HFF-Myc (cell line): Measurements from ENCODE around the gene RAB40C.

Source experiments
- DNase-seq: peaks from one replicate; pipeline ENCODE4 v3.0.0-alpha.2; 2011; ENCODE audit warnings: low read depth; ENCODE audit errors: extremely low read depth
- H3K4me3 ChIP-seq: replicated peaks from 2 replicates; pipeline ENCODE4 v1.5.1; 2011; ENCODE audit warnings: low read depth, mild to moderate bottlenecking, control low read depth, low read length
- TF ChIP-seq, protein P1 (sequence below): IDR thresholded peaks from 2 replicates; pipeline ENCODE4 v1.5.1; 2012; ENCODE audit warnings: mild to moderate bottlenecking, low read depth, low read length, control low read depth; ENCODE audit errors: missing control alignments

The RAB40C gene

DNA sequence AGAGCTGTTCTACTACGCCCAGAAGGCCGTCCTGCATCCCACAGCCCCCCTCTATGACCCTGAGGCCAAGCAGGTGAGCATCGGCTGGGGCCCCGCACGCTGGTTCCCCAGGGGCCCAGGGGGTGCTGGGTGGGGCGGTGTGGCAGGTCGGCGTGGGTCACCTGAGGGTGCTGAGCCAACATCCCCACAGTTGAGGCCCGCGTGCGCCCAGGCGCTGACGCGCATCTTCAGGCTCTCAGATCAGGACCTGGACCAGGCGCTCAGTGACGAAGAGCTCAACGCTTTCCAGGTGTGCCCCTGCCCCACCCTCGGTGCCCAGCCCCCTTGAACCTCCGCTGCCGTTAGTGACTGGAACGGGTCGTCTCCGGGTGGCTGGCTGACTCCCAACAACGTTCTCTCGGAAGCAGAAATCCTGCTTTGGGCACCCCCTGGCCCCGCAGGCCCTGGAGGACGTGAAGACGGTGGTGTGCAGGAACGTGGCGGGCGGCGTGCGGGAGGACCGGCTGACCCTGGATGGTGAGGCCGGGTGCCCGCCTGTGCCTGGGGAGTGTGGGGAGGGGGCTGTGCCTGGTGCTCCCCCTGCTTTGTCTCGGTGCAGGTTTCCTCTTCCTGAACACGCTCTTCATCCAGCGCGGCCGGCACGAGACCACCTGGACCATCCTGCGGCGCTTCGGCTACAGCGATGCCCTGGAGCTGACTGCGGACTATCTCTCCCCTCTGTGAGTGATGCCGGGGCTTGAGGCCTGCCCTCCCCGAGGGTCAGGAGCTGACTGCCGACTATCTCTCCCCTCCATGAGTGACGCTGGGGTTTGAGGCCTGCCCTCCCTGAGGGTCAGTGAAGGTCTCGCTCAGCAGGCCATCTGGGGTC is 80.9 kb downstream of the RAB40C start:
- H3K4me3 ChIP-seq = no peak overlapping the region
- no peak for DNase-seq
- TF ChIP-seq, protein P1, sequence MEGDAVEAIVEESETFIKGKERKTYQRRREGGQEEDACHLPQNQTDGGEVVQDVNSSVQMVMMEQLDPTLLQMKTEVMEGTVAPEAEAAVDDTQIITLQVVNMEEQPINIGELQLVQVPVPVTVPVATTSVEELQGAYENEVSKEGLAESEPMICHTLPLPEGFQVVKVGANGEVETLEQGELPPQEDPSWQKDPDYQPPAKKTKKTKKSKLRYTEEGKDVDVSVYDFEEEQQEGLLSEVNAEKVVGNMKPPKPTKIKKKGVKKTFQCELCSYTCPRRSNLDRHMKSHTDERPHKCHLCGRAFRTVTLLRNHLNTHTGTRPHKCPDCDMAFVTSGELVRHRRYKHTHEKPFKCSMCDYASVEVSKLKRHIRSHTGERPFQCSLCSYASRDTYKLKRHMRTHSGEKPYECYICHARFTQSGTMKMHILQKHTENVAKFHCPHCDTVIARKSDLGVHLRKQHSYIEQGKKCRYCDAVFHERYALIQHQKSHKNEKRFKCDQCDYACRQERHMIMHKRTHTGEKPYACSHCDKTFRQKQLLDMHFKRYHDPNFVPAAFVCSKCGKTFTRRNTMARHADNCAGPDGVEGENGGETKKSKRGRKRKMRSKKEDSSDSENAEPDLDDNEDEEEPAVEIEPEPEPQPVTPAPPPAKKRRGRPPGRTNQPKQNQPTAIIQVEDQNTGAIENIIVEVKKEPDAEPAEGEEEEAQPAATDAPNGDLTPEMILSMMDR = no peak

GRCh38 chr16:671353-672131 is 81.7 kb downstream of the RAB40C start:
- H3K4me3 ChIP-seq = no peak overlapping the region
- TF ChIP-seq, protein P1 = no peak
- DNase-seq = no peak

DNA sequence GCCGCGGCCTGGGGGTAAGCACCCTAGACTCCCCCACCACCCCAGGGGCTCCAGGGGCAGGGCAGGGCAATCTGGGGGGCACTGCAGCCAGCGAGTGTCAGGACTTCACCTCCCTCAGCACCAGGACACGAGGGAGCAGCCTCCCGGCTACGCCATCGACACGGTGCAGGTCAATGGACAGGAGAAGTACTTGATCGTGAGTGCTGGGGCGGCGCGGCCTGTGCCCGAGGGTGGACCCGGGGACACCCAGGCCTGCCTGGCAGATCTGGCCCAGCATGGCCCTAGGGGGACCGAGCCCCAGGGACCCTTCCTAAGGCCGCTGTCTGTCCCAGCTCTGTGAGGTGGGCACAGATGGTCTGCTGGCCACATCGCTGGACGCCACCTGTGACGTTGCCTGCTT is 82.5 kb downstream of the RAB40C start:
- no peak for DNase-seq
- TF ChIP-seq, protein P1 = no peak
- no peak overlapping the region for H3K4me3 ChIP-seq

DNA sequence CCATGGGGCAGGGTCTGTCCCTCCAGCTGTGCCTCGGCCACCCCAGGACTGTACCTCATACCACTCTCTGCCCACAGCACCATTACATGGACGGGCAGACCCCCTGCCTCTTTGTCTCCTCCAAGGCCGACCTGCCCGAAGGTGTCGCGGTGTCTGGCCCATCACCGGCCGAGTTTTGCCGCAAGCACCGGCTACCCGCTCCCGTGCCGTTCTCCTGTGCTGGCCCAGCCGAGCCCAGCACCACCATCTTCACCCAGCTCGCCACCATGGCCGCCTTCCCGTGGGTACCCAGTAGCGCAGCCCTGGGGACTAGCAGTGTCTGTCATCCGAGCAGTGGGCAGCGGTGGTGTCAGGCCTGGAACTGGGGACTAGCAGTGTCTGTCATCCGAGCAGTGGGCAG is 83.0 kb downstream of the RAB40C start:
- DNase-seq = no peak
- H3K4me3 ChIP-seq = no peak overlapping the region
- TF ChIP-seq, protein P1 = no peak

DNA sequence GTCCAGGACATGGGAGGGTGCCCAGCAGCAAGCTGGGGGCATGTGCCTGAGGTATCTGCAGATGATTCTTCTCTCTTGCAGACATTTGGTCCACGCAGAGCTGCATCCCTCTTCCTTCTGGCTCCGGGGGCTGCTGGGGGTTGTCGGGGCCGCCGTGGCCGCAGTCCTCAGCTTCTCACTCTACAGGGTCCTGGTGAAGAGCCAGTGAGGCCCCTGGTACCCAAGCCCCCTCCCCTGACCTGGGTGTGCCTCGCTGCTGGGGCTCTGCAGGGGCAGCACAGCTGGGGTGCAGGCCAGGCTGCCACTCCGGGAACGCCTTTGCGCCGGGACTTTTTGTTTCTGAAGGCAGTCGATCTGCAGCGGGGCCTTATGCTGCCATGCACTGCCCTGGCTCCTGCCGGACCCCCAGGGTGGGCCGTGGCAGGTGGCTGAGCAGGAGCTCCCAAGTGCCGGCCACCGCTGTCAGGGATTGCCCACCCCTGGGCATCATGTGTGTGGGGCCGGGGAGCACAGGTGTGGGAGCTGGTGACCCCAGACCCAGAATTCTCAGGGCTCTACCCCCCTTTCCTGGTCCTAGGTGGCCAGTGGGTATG is 83.6 kb downstream of the RAB40C start:
- H3K4me3 ChIP-seq = no peak overlapping the region
- no peak for DNase-seq
- TF ChIP-seq, protein P1 = no peak

DNA sequence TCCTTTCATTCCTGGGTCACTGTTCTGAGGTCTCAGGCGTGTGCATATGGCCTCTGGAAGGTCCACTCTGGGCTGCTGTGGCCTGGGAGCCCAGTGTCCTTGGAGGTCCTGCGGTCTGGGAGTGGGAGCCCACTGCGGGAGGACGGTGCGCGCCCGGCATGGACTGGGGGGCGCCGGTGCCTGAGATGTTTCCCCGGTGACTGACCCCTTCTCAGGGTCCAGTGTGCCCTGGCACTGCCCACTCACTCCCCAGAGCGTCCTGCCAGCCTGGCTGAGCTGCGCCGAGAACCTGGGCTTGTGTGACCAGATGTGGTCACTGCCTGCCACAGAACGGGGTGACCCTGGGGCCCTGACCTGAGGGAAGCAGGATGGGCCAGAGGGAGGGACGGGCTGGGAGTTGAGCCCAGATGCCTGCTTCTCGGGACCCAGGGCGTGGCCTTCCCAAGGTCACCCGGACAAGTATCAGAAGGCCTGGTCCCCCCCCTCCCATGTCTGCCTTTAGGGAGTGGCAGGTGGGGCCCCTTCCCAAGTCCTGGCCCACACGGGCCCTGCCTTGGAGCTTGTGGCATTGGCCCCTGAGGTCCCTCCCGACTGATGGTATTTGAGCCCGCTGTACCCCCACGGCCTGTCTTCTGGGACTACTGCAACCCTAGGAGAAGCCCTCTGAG is 84.5 kb downstream of the RAB40C start:
- no peak overlapping the region for H3K4me3 ChIP-seq
- DNase-seq = no peak
- TF ChIP-seq, protein P1 = no peak
